Ishikawa (cell line): Measurements from ENCODE around the gene TP73.

Experiments
- CEBPB ChIP-seq: IDR thresholded peaks from 2 replicates; pipeline ENCODE4 v1.6.1; 2012
- CREB1 ChIP-seq: IDR thresholded peaks from 2 replicates; pipeline ENCODE4 v1.6.1; 2012; ENCODE audit warnings: low read depth
- EGR1 ChIP-seq: IDR thresholded peaks from 2 replicates; pipeline ENCODE4 v1.6.1; 2012
- EP300 ChIP-seq: IDR thresholded peaks from 2 replicates; pipeline ENCODE4 v1.6.1; 2012; ENCODE audit warnings: borderline replicate concordance
- FOXM1 ChIP-seq: IDR thresholded peaks from 2 replicates; pipeline ENCODE4 v1.6.1; 2012; ENCODE audit warnings: low read depth, borderline replicate concordance
- MAX ChIP-seq: IDR thresholded peaks from 2 replicates; pipeline ENCODE4 v1.6.1; 2012
- NFIC ChIP-seq: IDR thresholded peaks from 2 replicates; pipeline ENCODE4 v1.6.1; 2012
- RAD21 ChIP-seq: IDR thresholded peaks from 2 replicates; pipeline ENCODE4 v1.6.1; 2012; ENCODE audit warnings: low read depth
- REST ChIP-seq: IDR thresholded peaks from 2 replicates; pipeline ENCODE4 v1.6.1; 2012; ENCODE audit warnings: low read depth, mild to moderate bottlenecking
- TAF1 ChIP-seq: IDR thresholded peaks from 2 replicates; pipeline ENCODE4 v1.6.1; 2012; ENCODE audit warnings: low read depth, mild to moderate bottlenecking
- TCF12 ChIP-seq: IDR thresholded peaks from 2 replicates; pipeline ENCODE4 v1.6.1; 2012; ENCODE audit warnings: low read depth
- TEAD4 ChIP-seq: IDR thresholded peaks from 2 replicates; pipeline ENCODE4 v1.6.1; 2012
- YY1 ChIP-seq: IDR thresholded peaks from 2 replicates; pipeline ENCODE4 v1.6.1; 2012; ENCODE audit warnings: low read depth
- ZBTB7A ChIP-seq: IDR thresholded peaks from 2 replicates; pipeline ENCODE4 v1.6.1; 2012; ENCODE audit warnings: low read depth
- TF ChIP-seq, protein P1 (sequence below): IDR thresholded peaks from 2 replicates; pipeline ENCODE4 v1.6.1; 2012

Gene TP73

GRCh38 chr1:3738943-3739342 lies 86.6 kb downstream of the TP73 start:
- TF ChIP-seq CEBPB (no peak), NFIC (no peak)

GRCh38 chr1:3740042-3740441 lies 87.7 kb downstream of the TP73 start:
- TF ChIP-seq FOXM1 (no peak), ZBTB7A (no peak)

DNA sequence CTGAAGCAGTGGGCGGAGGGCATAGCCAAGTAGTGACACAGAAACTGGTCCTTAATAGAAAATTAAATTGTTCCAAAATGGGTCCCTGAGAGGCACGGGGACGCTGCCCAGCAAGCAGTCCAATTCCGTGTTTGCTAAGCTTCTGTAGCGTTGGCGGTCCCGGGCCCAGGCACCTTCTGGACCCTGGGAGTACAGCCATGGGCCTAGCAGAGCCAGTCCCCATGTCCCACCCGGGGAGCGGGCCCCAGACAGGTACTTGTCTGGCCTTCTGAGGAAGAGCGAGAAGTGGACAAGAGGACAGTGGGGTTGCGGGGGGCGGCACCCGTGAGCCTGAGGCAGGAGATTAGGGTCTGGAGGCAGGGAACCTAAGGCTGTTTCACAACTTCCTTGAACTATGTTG lies 88.4 kb downstream of the TP73 start:
- TF ChIP-seq RAD21 (no peak), MAX (no peak), CEBPB (no peak), ZBTB7A (no peak), YY1 (no peak), REST (no peak), EGR1 (no peak), EP300 (no peak), CREB1 (no peak), TAF1 (no peak), FOXM1 (no peak), TCF12 (no peak)

DNA sequence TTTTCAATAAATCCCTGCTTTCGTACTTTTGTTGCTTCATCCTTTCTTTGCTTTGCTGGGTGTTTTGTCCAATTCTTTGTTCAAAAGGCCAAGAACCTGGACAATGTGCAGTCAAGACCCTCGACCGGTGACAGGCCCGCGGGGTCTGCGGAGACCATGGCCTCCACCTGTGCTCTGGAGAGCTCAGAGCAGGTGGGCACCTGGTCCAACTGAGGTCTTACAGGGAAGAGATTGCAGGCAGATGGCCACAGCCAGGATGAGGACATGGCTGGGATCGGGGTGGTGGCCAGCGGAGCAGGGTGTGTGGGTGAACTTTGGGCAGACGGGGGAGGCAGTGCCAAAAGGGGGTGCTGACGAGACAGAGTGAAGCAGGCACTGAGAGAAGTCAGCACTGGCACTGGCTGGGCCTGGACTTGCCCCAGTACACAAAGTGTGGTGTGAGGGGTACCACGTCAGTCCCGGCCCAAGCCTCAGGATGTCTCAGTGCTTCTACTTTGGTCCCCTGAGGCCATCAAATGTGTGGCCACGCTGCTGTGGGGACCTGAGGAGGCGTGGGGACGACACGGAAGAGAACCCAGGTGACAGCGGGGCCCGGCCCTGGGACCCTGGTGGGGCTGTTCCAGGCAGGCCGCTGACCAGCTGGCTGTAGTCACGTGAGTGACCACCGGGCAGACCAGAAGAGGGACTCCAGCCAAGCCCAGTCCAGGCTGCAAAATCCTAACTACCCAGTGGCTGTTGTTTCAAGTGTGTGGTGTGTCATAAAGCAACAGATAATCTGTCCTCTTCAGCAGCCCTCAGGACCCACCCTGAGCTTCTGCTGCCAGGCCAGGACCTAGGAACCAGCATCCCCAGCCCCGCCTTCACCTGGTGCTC lies 89.5 kb downstream of the TP73 start:
- no peak for TF ChIP-seq MAX
- TF ChIP-seq EGR1, result no peak
- TF ChIP-seq FOXM1, result no peak
- TF ChIP-seq, protein P1, sequence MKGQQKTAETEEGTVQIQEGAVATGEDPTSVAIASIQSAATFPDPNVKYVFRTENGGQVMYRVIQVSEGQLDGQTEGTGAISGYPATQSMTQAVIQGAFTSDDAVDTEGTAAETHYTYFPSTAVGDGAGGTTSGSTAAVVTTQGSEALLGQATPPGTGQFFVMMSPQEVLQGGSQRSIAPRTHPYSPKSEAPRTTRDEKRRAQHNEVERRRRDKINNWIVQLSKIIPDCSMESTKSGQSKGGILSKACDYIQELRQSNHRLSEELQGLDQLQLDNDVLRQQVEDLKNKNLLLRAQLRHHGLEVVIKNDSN, result no peak
- no peak for TF ChIP-seq TEAD4
- TF ChIP-seq YY1, result no peak
- no peak for TF ChIP-seq EP300
- no peak for TF ChIP-seq ZBTB7A
- TF ChIP-seq CREB1, result no peak
- no peak for TF ChIP-seq TCF12

DNA sequence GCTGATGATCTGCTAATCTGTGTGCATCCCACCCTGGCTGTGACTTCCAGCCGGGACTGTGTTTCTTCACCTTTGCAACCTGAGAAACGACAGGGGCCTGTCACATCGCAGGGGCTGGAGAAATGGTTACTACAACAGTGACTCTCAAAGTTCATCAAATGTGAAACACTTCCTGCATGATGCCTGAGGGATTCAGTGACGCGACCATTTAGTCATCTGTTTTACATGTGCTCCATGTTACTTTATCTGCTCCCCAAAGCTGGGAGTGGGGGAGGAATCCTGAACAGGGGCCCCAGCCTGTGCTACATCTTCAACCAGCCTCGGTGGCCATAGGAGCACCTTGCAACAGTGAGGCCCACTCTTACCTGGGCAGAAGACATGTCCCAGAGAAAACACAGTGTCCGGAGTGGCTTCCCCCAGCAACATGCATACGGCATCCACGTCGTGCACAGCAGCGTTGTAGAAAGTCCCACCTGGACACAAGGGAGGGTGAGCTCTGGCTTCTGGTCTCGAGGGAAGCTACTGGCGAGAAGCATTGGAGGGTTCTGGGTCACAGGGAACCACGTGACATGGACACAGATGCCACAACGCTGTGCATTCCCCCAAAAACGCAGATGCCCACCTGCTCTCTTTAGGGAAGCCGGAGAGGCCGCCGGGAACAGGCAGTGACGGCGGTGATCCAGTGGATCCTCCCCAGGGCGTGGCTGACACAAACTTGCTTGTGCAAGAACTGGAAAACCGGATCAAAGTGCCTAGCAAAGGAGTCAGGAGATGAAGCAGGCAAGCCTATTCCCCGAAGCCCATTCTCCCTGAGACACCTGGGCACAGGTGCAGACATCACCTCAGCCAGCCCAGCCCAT lies 90.4 kb downstream of the TP73 start:
- TF ChIP-seq ZBTB7A, result no peak
- no peak for TF ChIP-seq CEBPB
- TF ChIP-seq CREB1, result no peak
- TF ChIP-seq TCF12, result no peak
- TF ChIP-seq TAF1, result no peak
- no peak for TF ChIP-seq RAD21
- TF ChIP-seq, protein P1, result no peak
- no peak for TF ChIP-seq NFIC
- no peak for TF ChIP-seq REST
- TF ChIP-seq EGR1, result no peak
- no peak for TF ChIP-seq FOXM1
- TF ChIP-seq TEAD4, result no peak
- TF ChIP-seq MAX, result no peak
- TF ChIP-seq EP300, result no peak
